Astrocyte of the spinal cord (primary cell): Measurements from ENCODE around the gene ZNF580.

Experiments used
- DNase-seq: peaks from one replicate; pipeline ENCODE4 v3.0.0; 2011; ENCODE audit warnings: low read depth, low spot score
- H3K4me3 ChIP-seq: 2 replicates; pipeline ENCODE4 v1.5.1; 2011; ENCODE audit warnings: low read depth, mild to moderate bottlenecking, low read length, moderate library complexity
- in situ Hi-C: cut with HindIII; loops from 2 replicates; pipeline ENCODE4 v1.10.0; 2017; ENCODE audit warnings: low sequenced_read_pairs
- TF ChIP-seq, protein P1 (sequence below): IDR thresholded peaks from 2 replicates; pipeline ENCODE4 v1.5.1; 2012; ENCODE audit warnings: low read depth, mild to moderate bottlenecking, low read length, inconsistent platforms

The ZNF580 gene

DNA sequence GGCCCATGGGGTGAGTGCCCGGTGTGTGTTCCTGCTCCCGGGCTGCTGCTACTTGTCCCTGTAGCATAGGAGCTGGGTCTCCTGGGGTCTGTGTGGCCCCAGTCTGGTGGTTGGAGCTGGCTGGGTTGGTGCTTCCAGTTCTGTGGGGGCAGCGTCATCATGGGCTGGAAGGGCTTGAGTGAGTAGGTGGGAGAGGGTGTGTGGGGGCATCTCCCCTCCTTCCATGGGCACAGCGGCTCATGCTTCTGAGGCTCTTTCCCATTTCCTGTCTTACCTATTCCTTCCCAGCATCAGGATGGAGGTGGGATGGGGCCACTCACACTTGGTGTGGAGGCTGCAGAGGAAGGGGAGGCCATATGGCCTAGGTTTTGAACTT lies 26.2 kb downstream of the ZNF580 start:
- DNase-seq, result no peak
- H3K4me3 ChIP-seq, result no peak overlapping the region
- TF ChIP-seq, protein P1, sequence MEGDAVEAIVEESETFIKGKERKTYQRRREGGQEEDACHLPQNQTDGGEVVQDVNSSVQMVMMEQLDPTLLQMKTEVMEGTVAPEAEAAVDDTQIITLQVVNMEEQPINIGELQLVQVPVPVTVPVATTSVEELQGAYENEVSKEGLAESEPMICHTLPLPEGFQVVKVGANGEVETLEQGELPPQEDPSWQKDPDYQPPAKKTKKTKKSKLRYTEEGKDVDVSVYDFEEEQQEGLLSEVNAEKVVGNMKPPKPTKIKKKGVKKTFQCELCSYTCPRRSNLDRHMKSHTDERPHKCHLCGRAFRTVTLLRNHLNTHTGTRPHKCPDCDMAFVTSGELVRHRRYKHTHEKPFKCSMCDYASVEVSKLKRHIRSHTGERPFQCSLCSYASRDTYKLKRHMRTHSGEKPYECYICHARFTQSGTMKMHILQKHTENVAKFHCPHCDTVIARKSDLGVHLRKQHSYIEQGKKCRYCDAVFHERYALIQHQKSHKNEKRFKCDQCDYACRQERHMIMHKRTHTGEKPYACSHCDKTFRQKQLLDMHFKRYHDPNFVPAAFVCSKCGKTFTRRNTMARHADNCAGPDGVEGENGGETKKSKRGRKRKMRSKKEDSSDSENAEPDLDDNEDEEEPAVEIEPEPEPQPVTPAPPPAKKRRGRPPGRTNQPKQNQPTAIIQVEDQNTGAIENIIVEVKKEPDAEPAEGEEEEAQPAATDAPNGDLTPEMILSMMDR, result no peak
- in situ Hi-C loops, result no loop called here

DNA sequence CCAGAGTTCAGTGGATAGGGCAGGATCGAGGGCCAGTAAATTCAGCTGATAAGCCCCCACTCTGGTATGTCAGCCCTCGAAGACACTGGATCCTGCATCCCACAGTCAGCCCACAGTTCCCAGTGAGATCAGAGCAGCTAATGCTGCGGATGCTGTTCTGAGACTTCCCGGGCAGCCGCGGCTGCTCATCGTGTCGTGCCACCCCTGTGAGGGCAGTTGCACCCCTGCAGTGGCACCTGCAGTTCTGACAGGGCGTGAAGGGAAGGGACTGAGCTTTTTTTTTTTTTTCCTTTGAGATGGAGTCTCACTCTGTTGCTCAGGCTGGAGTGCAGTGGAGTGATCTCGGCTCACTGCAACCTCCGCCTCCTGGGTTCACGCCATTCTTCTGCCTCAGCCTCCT lies 26.7 kb downstream of the ZNF580 start:
- no peak overlapping the region for H3K4me3 ChIP-seq
- no peak for DNase-seq
- in situ Hi-C loops, result no loop called here
- TF ChIP-seq, protein P1, result no peak

DNA sequence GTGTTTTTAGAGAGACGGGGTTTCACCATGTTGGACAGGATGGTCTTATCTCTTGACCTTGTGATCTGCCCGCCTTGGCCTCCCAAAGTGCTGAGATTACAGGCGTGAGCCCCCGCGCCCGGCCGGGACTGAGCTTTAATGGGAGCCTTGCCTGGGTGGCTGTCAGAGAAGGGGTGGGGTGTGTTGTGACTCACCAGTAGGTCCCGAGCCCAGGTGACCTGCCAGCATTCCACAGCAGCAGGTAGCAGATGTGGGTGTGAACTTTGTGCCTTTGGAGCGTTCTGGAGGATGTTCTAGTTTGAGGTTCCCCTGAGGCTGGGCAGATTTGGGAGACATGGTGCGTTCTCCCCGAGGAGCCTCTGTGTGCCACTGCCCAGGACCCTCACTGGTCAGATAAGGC lies 27.2 kb downstream of the ZNF580 start:
- no peak overlapping the region for H3K4me3 ChIP-seq
- no peak for DNase-seq
- in situ Hi-C loops, result no loop called here
- TF ChIP-seq, protein P1, result no peak

DNA sequence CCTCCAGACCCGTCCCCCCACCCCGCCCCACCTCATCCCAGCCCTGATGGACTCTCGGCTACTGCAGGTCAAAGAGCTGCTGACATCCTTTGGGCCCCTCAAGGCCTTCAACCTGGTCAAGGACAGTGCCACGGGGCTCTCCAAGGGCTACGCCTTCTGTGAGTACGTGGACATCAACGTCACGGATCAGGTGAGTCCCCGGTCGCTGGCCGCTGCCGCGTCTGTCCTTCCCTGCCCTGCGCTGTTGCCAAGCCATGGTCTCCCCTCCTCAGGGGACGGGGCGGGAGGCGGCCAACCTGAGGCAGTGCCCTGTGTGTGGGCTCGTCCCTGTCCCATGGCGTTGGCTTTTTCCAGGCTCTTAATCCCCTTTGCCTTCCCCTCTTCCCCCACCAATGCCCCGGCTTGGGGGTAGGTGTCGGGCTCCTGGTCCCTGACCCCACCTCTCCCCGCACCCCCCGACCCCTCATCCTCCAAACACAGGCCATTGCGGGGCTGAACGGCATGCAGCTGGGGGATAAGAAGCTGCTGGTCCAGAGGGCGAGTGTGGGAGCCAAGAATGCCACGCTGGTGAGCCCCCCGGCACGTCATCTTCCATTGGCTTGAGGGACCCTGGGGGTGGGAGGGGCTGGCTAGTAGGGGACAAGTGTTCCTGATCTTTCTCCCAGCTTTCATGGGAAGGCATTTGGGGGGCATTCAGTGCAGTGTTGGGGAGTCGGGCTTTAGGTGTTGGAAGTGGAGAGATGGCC lies 28.0 kb downstream of the ZNF580 start:
- TF ChIP-seq, protein P1, result no peak
- DNase-seq, result no peak
- no peak overlapping the region for H3K4me3 ChIP-seq
- in situ Hi-C loops, result no loop called here

DNA sequence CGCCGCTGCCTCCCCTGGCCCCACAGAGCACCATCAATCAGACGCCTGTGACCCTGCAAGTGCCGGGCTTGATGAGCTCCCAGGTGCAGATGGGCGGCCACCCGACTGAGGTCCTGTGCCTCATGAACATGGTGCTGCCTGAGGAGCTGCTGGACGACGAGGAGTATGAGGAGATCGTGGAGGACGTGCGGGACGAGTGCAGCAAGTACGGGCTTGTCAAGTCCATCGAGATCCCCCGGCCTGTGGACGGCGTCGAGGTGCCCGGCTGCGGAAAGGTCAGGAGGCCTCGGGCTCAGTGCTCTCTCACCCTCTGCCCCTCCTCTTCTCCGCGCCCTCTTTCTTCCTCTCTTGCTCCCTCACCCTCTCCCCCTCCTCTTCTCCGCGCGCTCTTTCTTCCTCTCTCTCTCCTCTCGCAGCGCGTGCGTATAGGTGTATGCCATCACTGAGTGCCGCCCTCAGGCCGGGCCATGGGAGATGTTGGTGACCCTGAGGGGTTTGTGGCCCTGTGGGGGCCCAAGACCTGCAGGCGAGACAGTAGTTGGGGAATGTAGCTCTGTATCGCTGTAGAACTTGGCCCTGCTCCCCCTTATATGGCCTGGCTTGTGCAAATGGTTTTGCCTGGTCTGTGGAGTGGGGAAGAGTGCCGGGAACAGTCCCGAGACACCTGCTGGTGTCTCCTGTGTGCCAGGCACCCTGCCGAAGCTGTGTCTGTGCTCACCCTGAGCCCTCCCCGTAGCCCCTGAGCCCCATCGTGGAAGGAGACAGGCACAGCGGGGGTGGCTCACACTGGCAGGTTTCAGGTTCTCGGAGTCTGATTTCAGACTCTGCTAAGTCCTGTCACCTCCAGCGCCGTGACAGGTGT lies 28.8 kb downstream of the ZNF580 start:
- TF ChIP-seq, protein P1, result no peak
- DNase-seq, result no peak
- in situ Hi-C loops, result no loop called here
- H3K4me3 ChIP-seq, result no peak overlapping the region

DNA sequence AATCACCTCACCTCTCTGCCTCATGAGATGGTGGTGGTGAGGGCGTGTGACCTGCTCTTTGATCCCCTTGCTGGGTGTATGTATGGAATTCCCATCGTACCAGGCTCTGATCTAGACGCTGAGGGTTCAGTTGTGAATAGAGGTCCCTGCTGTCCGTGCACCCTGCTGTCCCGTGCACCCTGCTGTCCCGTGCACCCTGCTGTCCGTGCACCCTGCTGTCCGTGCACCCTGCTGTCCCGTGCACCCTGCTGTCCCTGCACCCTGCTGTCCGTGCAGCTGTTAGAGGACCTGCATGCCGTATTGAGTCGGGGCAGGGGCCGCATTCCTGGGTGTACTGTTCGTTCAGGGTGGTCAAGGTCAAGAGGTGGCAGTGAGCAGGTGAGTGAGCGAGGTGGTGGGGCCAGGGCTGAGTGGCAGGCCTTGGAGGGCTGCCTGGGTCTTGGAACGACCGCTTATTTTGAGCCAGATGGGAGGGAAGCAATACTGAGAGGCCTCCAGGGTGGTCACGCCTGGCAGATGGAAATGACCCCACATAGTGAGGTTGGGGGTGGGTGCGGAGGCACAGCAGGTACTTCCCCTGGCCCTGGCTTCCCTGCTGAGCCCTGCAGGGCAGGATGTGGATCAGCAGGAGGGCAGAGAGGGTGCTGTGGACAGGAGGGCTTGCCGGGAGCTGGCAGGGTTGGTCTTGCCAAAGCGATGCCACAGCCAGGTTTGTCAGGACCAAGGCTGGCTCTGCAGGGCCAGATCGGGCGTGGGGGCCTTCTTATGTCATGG lies 29.7 kb downstream of the ZNF580 start:
- TF ChIP-seq, protein P1, result no peak
- no peak overlapping the region for H3K4me3 ChIP-seq
- in situ Hi-C loops, result no loop called here
- no peak for DNase-seq
